ENCODE results near the gene TRIM63.

Gene TRIM63

DNA sequence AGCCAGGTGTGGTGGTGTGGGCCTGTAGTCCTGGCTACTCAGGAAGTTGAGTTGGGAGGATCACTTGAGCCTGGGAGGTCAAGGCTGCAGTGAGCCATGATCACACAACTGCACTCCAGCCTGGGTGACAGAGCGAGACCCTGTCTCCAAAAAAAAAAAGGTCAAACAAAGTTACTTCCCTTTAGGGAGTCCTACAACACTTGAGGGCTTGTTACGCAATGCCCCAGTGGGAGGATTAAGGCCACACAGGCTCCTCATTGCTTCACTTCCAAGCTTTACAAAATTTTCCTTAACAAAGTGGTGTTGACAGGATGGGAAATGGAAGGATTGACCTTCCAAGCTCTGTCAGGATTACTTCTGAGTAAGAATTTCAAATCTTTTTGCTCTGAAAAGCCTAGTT is 52.1 kb downstream of the TRIM63 start:
- in situ Hi-C loops (cut with MboI; ENCODE audit: low pct_unique_long_range_greater_than_20kb, low sequenced_read_pairs, unreplicated experiment): no loop called here
- TF ChIP-seq, protein P1, sequence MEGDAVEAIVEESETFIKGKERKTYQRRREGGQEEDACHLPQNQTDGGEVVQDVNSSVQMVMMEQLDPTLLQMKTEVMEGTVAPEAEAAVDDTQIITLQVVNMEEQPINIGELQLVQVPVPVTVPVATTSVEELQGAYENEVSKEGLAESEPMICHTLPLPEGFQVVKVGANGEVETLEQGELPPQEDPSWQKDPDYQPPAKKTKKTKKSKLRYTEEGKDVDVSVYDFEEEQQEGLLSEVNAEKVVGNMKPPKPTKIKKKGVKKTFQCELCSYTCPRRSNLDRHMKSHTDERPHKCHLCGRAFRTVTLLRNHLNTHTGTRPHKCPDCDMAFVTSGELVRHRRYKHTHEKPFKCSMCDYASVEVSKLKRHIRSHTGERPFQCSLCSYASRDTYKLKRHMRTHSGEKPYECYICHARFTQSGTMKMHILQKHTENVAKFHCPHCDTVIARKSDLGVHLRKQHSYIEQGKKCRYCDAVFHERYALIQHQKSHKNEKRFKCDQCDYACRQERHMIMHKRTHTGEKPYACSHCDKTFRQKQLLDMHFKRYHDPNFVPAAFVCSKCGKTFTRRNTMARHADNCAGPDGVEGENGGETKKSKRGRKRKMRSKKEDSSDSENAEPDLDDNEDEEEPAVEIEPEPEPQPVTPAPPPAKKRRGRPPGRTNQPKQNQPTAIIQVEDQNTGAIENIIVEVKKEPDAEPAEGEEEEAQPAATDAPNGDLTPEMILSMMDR (IDR thresholded peaks at IDR 0.05; ENCODE audit: extremely low read depth, insufficient read depth, missing control alignments): no peak
- DNase-seq (ENCODE audit: low spot score): no peak

DNA sequence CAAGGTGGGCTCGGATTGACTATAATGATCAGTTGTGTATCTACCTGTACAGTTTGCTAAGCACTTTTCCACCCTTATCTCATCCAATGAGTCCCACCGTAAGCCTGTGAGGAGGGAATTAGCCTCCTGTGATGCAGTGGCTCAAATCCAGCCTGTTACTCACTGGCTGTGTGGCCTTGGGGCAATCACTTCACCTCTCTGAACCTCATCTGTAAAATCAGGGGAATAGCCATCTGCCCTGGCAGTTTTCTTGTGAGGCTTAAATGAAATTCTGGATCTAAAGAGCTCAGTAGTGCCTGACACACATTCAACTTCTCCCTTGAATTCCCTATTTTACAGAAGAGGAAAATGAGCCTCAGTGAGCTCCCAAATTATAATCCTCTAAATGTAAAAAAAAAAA is 53.3 kb downstream of the TRIM63 start:
- in situ Hi-C loops (cut with MboI; ENCODE audit: low pct_unique_long_range_greater_than_20kb, low sequenced_read_pairs, unreplicated experiment): no loop called here
- TF ChIP-seq, protein P1 (IDR thresholded peaks at IDR 0.05; ENCODE audit: extremely low read depth, insufficient read depth, missing control alignments): no peak

DNA sequence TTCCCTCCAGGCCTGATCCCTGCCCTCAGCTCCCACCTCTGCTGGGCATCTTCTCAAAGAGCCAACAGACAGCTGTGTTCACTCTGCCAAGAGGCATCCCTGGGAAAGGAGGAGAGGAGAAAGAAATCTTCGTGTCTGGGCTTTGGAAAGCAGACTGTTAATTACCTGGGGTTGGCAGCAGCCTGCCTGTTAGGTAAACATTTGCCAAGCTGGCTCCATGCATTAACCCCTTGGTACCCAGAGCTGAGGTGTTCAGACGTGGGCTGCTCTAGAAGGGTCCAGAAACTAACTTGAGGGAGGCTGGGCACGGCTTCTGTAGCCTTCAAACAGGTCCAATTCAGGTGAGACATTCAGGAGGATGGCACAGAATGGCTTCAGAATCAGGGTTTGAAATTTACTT is 54.6 kb downstream of the TRIM63 start:
- DNase-seq (ENCODE audit: low spot score): no peak
- in situ Hi-C loops (cut with MboI; ENCODE audit: low pct_unique_long_range_greater_than_20kb, low sequenced_read_pairs, unreplicated experiment): no loop called here
- TF ChIP-seq, protein P1 (IDR thresholded peaks at IDR 0.05; ENCODE audit: extremely low read depth, insufficient read depth, missing control alignments): no peak

More for the DNA sequence above, 53.3 kb downstream of the TRIM63 start:
- DNase-seq (ENCODE audit: low spot score): no peak

DNA sequence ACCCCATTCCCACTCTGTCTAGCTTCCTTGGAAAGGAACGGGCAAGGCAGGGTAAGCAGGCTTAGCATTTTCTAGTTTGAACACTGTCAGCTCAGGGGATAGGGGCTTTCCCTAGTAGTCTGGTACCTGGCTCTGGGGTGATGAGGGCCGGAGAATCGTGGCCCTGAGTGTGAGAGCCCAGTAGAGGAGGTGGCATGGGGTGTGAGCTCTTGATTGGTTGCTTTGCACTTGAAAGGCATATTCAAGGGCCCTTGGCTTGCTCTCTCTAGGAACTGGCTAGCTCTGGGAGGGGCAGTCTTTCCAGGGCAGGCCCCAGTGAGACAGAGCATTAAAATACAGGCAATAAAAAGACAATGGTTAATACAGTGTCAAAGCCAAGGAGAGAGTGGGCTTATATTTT is 56.6 kb downstream of the TRIM63 start:
- DNase-seq (ENCODE audit: low spot score): no peak
- TF ChIP-seq, protein P1 (IDR thresholded peaks at IDR 0.05; ENCODE audit: extremely low read depth, insufficient read depth, missing control alignments): no peak
- in situ Hi-C loops (cut with MboI; ENCODE audit: low pct_unique_long_range_greater_than_20kb, low sequenced_read_pairs, unreplicated experiment): no loop called here

DNA sequence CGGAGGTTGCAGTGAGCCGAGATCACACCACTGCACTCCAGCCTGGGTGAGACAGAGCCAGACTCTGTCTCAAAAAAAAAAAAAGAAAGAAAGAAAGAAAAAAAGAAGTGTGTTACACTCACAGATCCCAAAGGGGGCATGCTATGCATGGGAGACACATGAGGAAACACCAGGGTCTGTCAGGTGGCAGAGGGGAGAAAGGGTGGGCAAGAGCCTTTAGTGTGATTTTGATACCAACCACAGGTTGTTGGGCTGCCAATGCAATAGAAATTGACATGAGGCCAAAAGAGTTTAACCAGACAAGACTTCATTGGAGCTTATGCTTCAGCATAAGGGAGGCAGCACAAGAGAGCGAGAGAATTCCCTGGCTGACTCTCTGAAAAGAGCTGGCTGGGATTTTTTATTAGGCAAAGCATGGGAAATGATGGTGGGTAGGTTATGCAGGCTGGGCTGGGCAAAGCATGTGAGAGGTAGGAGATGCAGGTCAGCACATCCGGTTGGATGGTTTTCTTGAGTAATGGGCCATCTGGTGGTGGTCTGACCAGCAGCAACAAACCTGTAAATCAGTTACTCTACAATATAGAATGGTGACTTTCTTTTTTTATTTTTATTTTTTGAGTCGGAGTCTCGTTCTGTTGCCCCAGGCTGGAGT is 57.5 kb downstream of the TRIM63 start:
- TF ChIP-seq, protein P1 (IDR thresholded peaks at IDR 0.05; ENCODE audit: extremely low read depth, insufficient read depth, missing control alignments): peak; percentile 8
- in situ Hi-C loops (cut with MboI; ENCODE audit: low pct_unique_long_range_greater_than_20kb, low sequenced_read_pairs, unreplicated experiment): loop anchor here (10.0 kb wide), 1 partner anchor 175 kb away; no protein-coding TSS in a partner anchor
- DNase-seq (ENCODE audit: low spot score): no peak

DNA sequence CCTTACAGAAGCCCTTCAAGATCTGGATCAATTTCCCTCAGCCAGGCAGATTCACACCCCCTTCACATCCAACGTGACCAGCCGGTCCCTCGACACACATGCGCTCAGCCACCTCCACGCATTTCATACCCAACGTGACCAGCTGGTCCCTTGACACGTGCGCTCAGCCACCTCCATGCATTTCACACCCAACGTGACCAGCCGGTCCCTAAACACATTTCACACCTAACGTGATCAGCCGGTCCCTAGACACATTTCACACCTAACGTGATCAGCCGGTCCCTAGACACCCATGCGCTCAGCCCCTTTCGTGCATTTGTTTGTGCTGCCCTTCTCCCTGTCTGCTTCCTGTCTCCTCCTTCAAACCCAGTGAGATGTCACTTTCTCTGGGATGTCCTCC is 60.7 kb downstream of the TRIM63 start:
- in situ Hi-C loops (cut with MboI; ENCODE audit: low pct_unique_long_range_greater_than_20kb, low sequenced_read_pairs, unreplicated experiment): loop anchor here (10.0 kb wide), 1 partner anchor 172 kb away; no protein-coding TSS in a partner anchor
- TF ChIP-seq, protein P1 (IDR thresholded peaks at IDR 0.05; ENCODE audit: extremely low read depth, insufficient read depth, missing control alignments): no peak
- DNase-seq (ENCODE audit: low spot score): no peak

Data from GM13977 (cell line).